Posterior vena cava (tissue), 2 donors: ENCODE results near the gene AIF1L. TPM values are rescaled to one million over a fixed set of nuclear protein-coding genes. Genes with fewer than 3 reads are reported as not detected.
"Not testable (repeated sequence)": the region's sequence is repeated elsewhere in the genome, so short reads cannot be mapped to it uniquely, and the experiment has no call there.

Source experiments
- DNase-seq: peaks from one replicate; pipeline ENCODE4 v3.0.0-alpha.2; 2020; ENCODE audit warnings: low spot score
- intact Hi-C, 2 donors: fragments of 100-400 bp; cut with DNase I; formaldehyde crosslinking; loops; one replicate each; pipeline versions ENCODE4 v1.14.1 to v1.14.2; 2022 to 2023
- total RNA-seq, 2 donors: library from RNA; stranded (reverse); fragmentation: NEBNext Ultra II Directional; extraction: Animal tissue kit (Norgen Biotek cat#: 25700); gene quantifications; one replicate each; pipeline ENCODE4 v1.2.1, GENCODE V29; 2021
- donor health status: DM: yes; HTN: yes; CAD: no.
- donor health status: DM: yes; HTN: yes; CAD: no.

The AIF1L gene
- total RNA-seq, 2 donors from 2014 or later, result 27.3 to 31.2 TPM

DNA sequence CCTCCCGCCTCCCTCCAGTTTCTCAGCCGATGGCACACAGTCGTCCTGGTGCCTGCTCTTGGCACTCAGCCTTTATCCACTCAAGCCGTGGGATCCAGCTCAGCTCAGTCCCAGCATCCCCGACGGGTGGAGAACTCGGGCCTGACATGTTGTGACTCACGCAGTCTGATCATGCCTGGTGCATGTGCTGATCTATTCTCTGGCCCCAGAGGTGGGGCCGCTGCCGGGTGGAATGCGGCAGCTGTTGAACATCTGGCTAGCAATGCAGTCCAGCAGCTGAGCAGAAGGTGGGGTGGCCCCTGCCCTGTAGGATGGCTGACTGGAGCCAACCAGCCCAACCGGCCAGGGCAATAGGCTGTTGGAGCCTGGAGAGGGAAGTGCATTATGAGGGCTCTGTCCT lies 1.7 kb upstream of the AIF1L start:
- no peak for DNase-seq
- intact Hi-C loops, result no loop called here

DNA sequence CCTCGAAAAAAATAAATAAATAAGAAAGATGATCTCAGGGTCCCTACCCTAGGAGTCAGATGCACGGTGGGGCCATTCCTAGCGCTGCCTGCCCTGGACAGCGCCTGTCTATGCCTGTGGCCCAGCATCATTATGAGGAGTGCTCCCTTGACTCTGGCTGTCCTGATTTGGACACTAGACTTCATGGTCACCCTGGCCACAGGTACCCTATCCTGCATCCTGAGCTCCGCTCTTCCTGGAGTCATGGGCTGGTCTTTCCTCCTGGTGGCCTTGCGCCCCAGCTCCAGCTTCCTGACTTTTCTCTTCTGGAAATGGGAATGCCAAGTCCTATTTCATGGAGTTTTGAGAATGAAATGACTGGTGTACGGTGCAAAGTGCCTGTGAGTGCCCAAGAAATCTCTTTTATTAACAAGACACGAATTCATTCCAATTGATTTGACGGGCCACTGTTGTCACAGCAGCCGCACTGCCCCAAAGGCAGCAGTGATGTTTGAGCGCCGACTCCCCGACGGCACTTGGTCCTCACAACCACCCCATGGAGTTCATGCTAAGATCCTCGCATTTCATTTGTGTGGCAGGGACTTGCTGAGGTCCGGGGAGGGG lies 564 bp upstream of the AIF1L start:
- intact Hi-C loops, result no loop called here
- no peak for DNase-seq

DNA sequence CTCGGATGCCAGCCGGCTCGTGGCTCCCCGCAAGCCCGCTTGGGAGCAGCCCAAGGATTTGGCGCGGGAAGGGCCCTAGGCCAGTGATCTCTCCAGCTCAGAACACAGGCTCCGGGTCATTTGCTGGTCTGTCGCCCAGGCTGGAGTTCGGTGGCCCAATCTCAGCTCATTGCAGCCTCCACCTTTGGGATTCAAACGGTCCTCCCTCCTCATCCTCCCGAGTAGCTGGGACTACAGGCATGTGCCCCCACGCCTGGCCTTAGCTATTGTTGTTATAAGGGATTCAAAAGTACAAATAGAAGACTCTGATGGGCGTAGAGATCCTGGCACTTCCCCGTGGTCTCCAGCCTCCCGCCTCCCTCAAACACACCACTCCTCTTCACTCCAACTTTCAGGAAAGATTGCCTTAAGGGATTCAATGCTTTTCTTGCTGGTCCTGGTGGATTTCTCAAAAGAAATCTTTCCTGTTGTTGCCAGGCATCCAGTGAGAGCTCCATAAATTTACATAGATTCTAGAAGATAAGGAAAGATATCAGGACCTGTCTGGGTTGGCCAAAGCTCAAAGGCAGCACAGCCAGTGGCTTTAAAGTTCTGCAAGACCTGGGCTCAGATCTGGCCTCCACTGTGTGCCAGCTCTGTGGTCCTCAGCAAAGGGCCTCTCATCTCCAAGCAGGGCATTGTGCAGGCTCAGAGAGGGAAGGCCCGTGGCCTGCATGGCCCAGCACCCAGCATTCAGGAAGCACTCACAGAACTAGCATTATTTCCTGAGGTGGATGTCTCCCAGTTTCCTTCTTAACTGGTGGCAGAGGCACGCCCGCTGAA lies 1.0 kb downstream of the AIF1L start:
- DNase-seq, result no peak
- intact Hi-C loops, result no loop called here

DNA sequence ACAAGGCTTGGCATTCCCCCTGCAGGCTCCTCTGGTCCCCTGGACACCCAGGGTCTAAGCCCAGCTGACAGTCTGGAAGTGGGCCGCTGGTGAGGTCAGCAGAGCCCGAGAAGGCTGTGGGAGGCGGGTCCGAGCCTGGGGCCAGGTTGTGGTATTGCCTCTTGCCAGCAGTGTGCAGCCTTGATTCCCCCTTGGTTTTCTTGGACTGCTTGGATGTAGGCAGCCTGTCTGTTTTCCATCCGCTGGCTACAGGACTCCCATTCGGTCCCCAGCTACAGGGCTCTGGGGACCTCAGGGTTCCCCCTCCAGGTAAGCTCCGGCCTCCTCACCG lies 1.6 kb downstream of the AIF1L start:
- DNase-seq, result no peak
- intact Hi-C loops, result no loop called here

DNA sequence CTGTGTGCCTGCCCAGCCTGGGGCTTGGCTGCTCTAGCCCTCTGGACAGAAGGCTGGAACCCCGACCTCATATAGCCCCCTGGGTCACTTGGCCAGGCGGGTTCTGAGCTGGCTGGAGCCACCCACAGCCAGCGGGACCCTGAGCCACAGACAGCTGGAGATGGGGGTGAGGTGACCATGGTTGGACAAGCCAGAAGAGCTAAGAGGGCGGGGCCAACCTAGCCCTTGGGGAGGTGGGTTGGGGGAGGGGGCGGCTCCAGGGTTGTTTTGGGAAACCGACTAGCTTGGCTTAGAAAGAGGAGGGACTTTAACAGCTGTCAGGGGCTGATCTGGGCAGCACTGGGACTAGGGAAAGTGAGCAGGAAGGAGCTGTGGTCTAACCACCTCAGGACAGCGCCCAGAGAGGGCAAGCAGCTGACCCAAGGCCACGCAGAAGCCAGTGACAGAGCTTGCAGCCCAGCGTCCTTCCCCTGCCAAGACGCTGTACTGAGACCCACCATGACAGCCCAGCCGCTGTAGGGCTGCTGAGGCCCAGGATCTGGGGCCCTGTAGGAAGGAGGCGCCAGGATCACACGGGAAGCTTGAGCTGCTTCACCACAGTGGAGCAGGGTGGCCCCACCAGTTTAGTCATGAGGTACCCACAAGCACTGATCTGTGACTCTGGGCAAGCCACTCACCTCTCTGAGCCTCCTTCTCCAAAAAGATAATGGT lies 2.2 kb downstream of the AIF1L start:
- intact Hi-C loops, result no loop called here
- no peak for DNase-seq

DNA sequence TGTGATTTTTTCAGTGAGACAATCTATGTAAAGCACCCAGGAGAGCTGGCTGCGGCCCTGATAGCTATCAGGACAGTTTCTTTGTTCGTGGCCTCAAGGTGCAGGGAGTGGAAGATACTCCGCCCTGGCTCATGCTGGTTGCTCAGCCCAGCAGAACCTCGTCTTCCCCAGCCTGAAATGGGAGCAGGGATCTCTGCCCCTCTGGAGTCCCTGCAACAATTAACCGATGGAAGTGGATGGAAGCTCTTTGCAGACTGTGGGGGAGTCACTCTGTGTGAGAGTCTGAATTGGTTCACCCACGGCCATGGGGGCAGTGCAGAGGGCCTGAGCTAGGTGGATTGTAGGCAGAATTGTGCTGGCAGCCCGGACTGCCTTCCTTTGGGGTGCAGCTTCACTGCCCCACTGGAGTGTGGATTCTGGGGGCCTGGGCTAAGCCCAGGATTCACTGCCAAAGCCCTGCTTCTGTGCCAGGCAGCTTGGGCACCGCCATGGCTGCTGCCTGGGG lies 2.8 kb downstream of the AIF1L start:
- intact Hi-C loops, result no loop called here
- DNase-seq, result no peak

DNA sequence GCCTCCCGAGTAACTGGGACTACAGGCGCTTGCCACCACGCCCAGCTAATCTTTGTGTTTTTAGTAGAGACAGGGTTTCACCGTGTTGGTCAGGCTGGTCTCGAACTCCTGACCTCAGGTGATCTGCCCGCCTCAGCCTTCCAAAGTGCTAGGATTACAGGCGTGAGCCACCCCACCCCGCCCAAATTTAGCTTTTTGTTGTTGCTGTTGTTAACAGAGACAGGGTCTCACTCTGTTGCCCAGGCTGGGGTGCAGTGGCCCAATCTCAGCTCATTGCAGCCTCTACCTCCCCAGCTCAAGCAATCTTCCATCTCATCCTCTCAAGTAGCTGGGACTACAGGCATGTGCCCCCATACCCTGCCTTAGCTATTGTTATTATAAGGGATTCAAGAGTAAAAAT lies 3.5 kb downstream of the AIF1L start:
- intact Hi-C loops, DNase-seq: not testable (repeated sequence)

DNA sequence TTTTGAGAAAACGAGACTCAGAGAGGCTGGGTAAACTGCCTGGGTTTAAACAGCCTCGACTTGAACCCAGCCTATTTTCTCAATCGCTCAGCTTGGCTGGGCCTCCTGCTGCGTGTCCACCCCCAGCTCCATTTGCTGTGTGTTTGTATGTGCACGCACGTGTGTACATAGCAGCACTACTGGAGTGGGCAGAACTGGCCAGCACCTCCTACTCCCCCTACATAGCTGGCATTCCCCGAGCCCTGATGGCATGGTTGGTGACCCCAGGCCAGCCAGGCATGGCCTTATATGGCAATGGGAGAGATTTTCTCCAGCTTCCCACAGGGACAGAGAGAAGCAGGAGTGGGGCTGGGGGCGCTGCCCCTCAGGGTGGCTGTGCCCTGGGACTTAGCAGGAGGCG lies 4.1 kb downstream of the AIF1L start:
- DNase-seq, result no peak

DNA sequence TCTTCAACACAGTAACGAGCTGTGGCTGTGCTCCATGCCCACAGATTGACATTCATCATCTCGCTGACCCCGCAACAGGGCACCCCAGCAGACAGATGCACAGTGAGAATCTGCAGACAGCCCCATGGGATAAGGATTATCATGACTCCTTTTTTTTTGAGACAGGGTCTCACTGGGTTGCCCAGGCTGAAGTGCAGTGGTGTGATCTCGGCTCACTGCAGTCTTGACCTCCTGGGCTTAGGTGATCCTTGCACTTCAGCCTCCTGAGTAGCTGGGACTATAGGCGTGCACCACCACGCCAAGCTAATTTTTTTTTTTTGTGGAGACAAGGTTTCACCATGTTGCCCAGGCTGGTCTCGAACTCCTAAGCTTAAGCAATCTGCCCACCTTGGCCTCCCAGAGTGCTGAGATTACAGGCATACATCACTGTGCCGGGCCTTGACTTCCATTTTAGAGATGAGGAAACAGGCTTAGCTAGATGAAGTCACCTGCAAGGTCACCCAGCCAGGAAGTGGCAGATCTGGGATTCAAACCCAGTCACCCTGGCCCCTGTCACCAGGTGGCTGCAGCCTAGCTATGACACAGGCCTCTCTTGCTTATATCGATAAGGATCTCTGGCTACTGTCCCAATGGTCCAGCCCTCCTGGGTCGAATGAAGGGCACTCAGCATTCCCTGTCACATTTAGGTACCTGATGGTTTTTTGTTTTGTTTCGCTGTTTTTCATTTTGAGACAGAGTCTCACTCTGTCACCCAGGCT lies 5.1 kb downstream of the AIF1L start:
- no peak for DNase-seq
- intact Hi-C loops, result no loop called here

More for the DNA sequence above, 4.1 kb downstream of the AIF1L start:
- intact Hi-C loops, result no loop called here

DNA sequence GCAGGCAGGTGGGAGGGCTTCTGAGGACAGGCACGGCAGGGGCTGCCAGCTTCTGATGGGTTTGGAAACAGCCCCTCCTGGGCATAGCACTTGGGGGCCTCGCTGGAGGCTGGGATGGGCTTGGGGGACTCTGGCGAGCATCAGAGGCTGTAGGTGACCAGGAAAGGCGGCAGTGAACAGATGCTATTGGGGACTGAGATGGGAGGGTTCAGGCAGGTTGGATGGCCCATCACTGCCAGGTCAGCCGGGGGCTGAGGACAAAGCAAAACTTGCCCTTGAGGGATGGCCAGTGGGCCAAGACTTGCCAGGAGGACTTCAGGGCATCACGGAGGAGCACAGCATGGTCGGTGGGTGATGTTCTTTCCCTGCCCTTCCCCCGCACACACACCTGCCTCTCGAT lies 6.7 kb downstream of the AIF1L start:
- intact Hi-C loops, result no loop called here
- no peak for DNase-seq

DNA sequence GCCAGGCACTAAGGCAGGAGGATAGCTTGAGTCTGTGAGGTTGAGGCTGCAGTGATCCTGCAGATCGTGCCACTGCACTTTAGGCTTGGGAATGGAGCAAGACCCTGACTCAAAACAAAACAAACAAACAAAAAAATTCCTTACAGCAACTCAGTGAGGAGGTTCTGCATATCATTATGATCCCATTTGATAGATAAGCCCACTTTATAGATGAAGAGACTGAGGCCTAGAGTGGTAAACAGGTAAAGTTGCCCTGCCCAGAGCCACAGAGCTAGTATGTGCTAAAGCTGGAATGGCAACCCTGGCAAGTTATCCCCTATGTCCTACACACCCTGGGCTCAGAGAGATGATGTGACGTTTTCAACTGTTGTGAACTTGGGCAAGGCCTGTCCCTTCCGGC lies 7.2 kb downstream of the AIF1L start:
- intact Hi-C loops, result no loop called here
- DNase-seq, result no peak

DNA sequence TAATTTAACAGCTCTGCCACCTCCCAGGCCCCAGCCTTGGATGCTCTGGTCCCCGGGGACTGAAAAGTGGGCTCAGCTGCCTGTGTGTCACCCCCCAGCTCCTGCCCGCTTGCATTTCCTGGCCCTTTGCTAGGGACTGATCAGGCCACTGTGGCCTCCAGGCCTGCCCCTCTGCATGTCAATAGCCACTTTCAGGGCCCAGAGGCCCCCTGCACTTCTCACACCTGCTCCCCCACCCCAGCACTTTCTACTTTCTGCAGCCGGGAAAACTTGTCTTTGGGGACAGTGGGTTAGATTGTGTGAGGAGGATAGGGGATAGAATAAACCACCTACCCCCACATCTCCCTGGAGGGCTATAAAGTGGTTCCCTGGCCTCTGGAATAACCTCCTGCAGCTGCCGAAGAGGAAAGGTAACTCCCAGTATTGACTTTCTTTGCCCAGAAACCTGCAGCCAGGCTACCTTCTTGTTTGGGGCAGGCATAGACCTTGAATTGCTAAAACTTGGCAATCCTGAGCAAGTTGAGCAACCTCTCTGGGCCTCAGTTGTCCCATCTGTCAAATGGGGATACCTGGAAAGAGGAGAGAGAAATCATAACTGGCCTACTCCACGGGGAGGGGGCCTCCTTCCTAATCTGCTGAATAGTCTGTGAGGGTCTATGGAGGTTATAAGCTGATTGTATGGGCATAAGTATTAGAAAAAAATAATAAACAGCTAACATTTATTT lies 7.8 kb downstream of the AIF1L start:
- intact Hi-C loops, result no loop called here
- DNase-seq, result no peak

DNA sequence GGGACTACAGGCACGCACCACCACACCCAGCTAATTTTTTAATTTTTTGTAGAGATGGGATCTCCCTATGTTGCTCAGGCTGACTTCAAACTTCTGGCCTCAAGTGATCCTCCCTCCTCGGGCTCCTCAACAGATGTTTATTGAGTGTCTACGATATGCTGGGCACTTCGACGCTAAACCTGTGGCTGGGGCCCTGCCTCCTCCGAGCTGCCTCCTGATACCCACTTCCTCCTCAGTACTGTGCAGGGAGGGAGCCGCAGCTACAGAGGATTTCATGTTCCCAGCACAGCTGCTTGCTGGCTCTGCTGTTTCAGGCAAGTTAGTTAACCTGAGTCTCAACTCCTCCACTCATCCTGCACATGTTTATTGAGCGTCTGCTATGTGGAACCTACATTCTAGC lies 9.6 kb downstream of the AIF1L start:
- no peak for DNase-seq
- intact Hi-C loops, result no loop called here

DNA sequence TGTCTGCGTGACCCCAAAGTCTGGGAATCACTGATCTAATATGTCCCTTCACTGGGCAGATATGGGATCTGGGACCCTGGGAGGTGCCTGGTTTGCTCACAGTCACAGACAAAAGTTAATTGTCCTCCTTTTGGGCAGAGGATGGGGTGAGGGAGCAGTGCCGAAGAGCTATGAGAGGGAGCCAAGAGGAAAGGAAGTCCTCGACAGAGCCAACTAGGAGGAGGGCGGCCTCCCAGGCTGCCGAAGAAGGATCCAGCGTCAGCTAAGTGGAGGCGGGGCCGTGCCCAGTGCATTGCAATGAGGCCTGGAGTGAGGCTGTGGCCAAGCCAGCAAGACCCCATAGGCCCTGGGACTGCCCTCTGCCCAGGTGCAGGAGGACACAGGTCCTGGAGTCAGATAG lies 11.4 kb downstream of the AIF1L start:
- DNase-seq, result no peak
- intact Hi-C loops, result no loop called here

DNA sequence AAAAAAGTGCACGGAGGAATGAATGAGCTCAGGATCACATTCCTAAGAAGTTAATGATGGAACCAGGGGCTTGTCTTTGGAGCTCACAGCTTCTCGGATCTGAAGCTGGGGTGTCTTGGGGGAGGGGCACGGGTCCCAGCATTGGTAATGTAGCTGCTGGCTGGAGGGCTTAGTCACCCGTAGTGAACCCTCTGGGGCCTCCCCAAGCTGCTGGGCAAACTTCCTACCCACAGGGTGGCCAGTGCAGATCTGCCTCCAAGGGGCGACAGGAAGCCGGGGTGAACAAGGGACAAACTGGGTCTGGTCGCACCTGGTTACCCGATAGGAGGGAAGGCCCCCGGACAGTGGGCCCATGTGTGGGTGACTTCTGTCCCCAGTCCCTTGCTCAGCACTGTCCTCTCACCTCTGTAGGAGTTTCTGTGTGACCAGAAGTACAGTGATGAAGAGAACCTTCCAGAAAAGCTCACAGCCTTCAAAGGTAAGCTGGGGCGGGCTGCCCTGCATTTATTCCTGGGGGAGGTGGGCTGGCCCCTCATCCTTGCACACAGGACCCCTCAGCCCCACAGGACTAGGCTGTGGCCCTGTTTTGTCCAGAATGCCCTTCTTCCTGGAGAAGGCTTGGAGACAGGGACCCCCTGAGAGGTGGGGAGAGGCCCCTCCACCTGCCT lies 15.0 kb downstream of the AIF1L start:
- peak; percentile 69 for DNase-seq
- intact Hi-C loops, result no loop called here

DNA sequence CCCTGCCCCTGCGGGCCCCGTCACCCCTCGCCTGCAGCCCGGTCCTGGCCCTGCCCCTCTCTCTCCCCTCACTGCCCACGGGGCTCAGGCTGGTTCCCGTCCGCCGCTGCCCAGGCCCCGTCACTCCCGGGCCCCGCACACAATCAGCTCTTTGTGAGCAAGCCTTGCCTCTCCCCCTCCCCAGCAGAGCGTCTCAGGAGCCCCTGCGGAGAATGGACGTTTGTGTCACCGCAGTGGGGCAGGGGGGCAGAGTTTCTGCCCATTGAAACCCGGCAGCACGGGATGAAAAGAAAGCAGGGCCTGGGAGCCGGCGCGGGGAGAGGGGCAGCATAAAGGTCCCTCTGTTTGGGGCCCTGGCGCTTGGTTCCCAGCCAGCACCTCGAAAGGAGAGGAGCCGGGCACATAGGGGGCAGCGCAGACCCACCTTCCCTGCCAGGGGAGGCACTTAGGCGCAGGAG lies 15.6 kb downstream of the AIF1L start:
- intact Hi-C loops, result no loop called here
- DNase-seq, result peak; percentile 80

DNA sequence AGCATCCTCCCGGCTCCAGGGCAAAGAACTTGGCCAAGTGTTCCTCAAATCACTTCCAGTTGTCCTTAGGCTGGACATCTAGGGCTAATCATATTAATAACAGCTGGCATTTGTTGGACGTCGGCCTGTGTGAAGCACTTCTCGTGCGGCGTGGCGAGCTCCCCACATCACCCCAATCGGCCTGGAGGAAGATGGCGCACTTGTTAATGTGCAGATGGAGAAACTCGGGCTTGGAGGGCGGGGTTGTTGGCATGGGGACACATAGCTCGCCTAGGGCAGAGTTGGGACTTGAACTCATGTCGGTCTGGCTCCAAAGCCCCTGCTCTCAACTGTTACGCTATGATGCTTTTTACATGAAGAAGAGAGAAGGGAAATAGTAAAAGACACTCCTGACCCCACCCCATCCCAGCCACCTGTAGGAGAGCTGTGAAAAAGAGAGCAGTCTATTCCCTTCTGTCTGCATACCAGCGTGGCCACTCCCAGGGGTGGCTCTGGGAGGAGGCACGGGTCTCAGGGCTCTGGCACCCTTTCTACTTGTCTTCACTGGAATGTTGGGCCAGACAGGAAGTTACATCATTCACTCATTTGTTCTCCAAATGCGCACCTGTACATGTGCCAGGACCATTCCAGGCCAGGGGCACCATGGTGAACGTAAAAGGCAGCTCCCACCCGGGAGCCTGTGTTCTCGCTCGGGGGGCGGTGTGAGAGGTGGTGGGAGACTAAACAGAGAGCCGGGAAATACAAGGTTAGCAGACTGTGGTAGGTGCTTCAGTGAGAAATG lies 16.2 kb downstream of the AIF1L start:
- intact Hi-C loops, result no loop called here
- DNase-seq, result peak; percentile 62

DNA sequence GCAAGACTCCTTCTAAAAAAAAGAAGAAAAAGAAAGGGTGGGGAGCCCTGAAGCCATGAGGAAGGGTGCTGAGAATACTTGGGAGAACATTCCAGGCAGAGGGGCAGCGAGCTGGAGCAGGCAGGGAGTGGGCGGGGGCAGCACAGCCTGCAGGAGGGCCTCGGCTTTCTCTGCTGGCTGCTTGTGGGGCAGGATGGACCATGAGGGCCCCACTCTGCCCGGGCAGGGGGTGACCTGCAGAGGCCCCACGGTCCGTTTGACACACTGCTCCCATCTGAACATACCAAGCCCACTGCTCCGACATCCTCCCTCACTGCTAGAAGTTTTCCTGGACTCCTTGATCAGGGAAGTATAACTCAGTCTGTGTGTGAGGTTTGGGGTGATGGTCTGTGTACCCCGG lies 17.3 kb downstream of the AIF1L start:
- intact Hi-C loops, result no loop called here

More for the DNA sequence above, 17.3 kb downstream of the AIF1L start:
- DNase-seq, result peak; percentile 26
